PC-3 (cell line): ENCODE measurements around the gene AGAP1. TPM values are rescaled to one million over a fixed set of nuclear protein-coding genes. Genes with fewer than 3 reads are reported as not detected.

Source experiments
- ATAC-seq: fragments of 200-7000 bp; cut with Tn5 transposase; 2 replicates; pipeline ENCODE4 v1.9.1; 2020; ENCODE audit warnings: mild to moderate bottlenecking, moderate library complexity
- BruUV-seq: library from RNA; stranded (reverse); fragments of 400-500 nt; replicated peaks from 2 replicates; lab custom pipeline; 2021; lab: Mats Ljungman, UMichigan
- CTCF ChIA-PET: fragments of 300-600 bp; sonication (Branson Sonifier 250); formaldehyde crosslinking; loops from one replicate; lab custom pipeline; 2022; ENCODE audit warnings: antibody characterized with exemption; lab: Charles Lee
- POLR2A ChIA-PET: fragments of 300-600 bp; sonication (Branson Sonifier 250); formaldehyde crosslinking; loops from one replicate; lab custom pipeline; 2022; ENCODE audit warnings: antibody characterized with exemption; ENCODE audit not compliant: unreplicated experiment; lab: Charles Lee
- DNase-seq: peaks from one replicate; pipeline ENCODE4 v3.0.0-alpha.2; 2015
- H2AFZ ChIP-seq: fragments of 300-600 bp; sonication (generic); 2 replicates; pipeline ENCODE4 v1.6.0; 2016; ENCODE audit warnings: antibody characterized with exemption, low read length
- H3F3A ChIP-seq: fragments of 300-600 bp; sonication (generic); one replicate; pipeline ENCODE4 v1.6.0; 2017; ENCODE audit warnings: antibody characterized with exemption, low read length, control low read depth, mild to moderate bottlenecking; ENCODE audit not compliant: unreplicated experiment
- H3K27ac ChIP-seq: fragments of 300-600 bp; sonication (generic); 2 replicates; pipeline ENCODE4 v1.5.1; 2016; ENCODE audit warnings: mild to moderate bottlenecking, low read length
- H3K27me3 ChIP-seq: fragments of 300-600 bp; sonication (generic); 2 replicates; pipeline ENCODE4 v1.6.1; 2016; ENCODE audit warnings: low read length, mixed read lengths
- H3K36me3 ChIP-seq: fragments of 300-600 bp; sonication (generic); 2 replicates; pipeline ENCODE4 v1.6.1; 2016; ENCODE audit warnings: low read depth, mixed run types, low read length, mixed read lengths
- H3K4me1 ChIP-seq: fragments of 300-600 bp; sonication (generic); 2 replicates; pipeline ENCODE4 v1.5.1; 2016; ENCODE audit warnings: low read length; ENCODE audit not compliant: insufficient read depth
- H3K4me2 ChIP-seq: fragments of 300-600 bp; sonication (generic); 2 replicates; pipeline ENCODE4 v1.6.0; 2016; ENCODE audit warnings: low read length
- H3K4me3 ChIP-seq: fragments of 300-600 bp; sonication (generic); 2 replicates; pipeline ENCODE4 v1.5.1; 2016; ENCODE audit warnings: mild to moderate bottlenecking, low read length, mixed read lengths
- H3K79me2 ChIP-seq: fragments of 300-600 bp; sonication (generic); 2 replicates; pipeline ENCODE4 v1.6.1; 2017; ENCODE audit warnings: low read length, mixed read lengths
- H3K9ac ChIP-seq: fragments of 300-600 bp; sonication (generic); 2 replicates; pipeline ENCODE4 v1.6.0; 2016; ENCODE audit warnings: mild to moderate bottlenecking, low read length
- H3K9me2 ChIP-seq: fragments of 300-600 bp; sonication (generic); replicated peaks from 2 replicates; pipeline ENCODE4 v1.6.1; 2016; ENCODE audit warnings: mixed run types, low read length, mixed read lengths
- H3K9me3 ChIP-seq: fragments of 300-600 bp; sonication (generic); 2 replicates; pipeline ENCODE4 v1.6.1; 2016; ENCODE audit warnings: low read length, mixed read lengths
- H4K20me1 ChIP-seq: fragments of 300-600 bp; sonication (generic); 2 replicates; pipeline ENCODE4 v1.6.1; 2016; ENCODE audit warnings: low read length, mixed read lengths
- EZH2 ChIP-seq: fragments of 300-600 bp; sonication (generic); IDR thresholded peaks from one replicate; pipeline ENCODE4 v1.6.1; 2017; ENCODE audit warnings: antibody characterized with exemption, mild to moderate bottlenecking, low read length; ENCODE audit not compliant: unreplicated experiment
- EZH2phosphoT487 ChIP-seq: fragments of 300-600 bp; sonication (generic); IDR thresholded peaks from 2 replicates; pipeline ENCODE4 v1.6.1; 2018; ENCODE audit warnings: mild to moderate bottlenecking, antibody characterized with exemption, low read length, borderline replicate concordance
- intact Hi-C: fragments of 100-400 bp; cut with micrococcal nuclease; formaldehyde crosslinking; loops from 2 replicates; pipeline ENCODE4 v1.9.0; 2023
- total RNA-seq: library from RNA; depleted of rRNA; stranded (reverse); fragments of >200 nt; gene quantifications from 2 replicates; pipeline ENCODE4 v1.2.3, GENCODE V29; 2014
- TF ChIP-seq, protein P1 (sequence below): fragments of 300-600 bp; sonication (generic); conservative IDR thresholded peaks from 2 replicates; pipeline ENCODE4 v1.5.1; 2017; ENCODE audit warnings: antibody characterized with exemption, low read depth, mild to moderate bottlenecking, low read length

The AGAP1 gene
- total RNA-seq, 1 experiment from 2014 or later, result 31.0 TPM

DNA sequence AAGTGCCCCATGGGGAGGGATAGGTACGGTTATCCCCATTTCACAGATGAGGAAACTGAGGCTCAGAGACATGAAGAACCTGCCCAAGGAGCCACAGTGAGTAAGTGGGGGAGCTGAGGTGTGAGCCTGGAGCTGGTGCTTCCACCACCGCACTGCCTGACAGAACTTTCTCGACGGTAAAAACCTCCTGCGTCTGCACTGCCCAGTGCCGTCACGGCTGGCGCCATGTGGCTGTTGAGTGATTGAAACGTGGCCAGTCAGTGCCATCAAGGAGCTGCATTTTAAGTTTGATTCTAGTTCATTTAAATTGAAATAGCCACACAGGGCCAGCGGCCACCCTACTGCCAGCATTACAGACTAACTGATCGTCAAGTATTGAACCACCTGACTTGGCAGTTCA is 217.1 kb downstream of the AGAP1 start:
- POLR2A ChIA-PET, result no interaction called here
- ATAC-seq (no peak), DNase-seq (no peak)
- Histone ChIP-seq H2AFZ (no peak overlapping the region), H3K79me2 (peaks cover 85% of the 10 kb centered on the region), H3K9me2 (no peaks in the 10 kb centered on the region), H3K27me3 (no peaks in the 10 kb centered on the region), H3K4me1 (peaks cover 43% of the 10 kb centered on the region), H3K9ac (no peak overlapping the region), H3K4me3 (no peak overlapping the region), H3K9me3 (no peaks in the 10 kb centered on the region), H3K36me3 (peaks cover 6% of the 10 kb centered on the region; the same call in 1 of the 2 replicates), H4K20me1 (no peaks in the 10 kb centered on the region), H3F3A (no peaks in the 10 kb centered on the region), H3K4me2 (no peak overlapping the region), H3K27ac (peak overlapping the region; percentile 96; the same call in 1 of the 2 replicates)
- CTCF ChIA-PET, result no interaction called here
- intact Hi-C loops, result no loop called here
- BruUV-seq, result no TSS peak
- TF ChIP-seq EZH2phosphoT487, result no peak
- TF ChIP-seq, protein P1, sequence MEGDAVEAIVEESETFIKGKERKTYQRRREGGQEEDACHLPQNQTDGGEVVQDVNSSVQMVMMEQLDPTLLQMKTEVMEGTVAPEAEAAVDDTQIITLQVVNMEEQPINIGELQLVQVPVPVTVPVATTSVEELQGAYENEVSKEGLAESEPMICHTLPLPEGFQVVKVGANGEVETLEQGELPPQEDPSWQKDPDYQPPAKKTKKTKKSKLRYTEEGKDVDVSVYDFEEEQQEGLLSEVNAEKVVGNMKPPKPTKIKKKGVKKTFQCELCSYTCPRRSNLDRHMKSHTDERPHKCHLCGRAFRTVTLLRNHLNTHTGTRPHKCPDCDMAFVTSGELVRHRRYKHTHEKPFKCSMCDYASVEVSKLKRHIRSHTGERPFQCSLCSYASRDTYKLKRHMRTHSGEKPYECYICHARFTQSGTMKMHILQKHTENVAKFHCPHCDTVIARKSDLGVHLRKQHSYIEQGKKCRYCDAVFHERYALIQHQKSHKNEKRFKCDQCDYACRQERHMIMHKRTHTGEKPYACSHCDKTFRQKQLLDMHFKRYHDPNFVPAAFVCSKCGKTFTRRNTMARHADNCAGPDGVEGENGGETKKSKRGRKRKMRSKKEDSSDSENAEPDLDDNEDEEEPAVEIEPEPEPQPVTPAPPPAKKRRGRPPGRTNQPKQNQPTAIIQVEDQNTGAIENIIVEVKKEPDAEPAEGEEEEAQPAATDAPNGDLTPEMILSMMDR, result no peak
- no peak for TF ChIP-seq EZH2

DNA sequence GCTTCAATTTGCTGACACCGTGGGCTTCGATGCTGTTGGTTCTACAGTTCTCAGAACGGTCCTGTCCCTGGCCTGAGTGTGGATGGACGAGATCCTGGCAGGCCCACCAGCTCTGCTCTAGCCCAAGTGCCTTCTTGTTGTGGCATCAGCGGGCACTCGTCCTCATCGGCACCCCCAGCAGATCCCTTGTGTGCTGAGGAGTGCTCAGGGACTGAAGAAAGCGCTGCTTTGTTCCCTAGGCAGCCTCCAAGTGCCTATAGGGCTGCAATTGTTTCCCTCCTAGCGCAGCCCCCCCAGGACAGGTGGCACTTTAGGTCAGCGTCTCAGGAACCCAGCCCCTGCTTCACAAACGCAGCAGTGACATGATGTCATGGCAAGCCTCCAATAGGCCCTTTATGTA is 217.7 kb downstream of the AGAP1 start:
- TF ChIP-seq EZH2, result no peak
- TF ChIP-seq, protein P1, result no peak
- TF ChIP-seq EZH2phosphoT487, result no peak
- intact Hi-C loops, result no loop called here
- H4K20me1 ChIP-seq, result no peaks in the 10 kb centered on the region
- ATAC-seq (no peak), DNase-seq (no peak)
- peaks cover 43% of the 10 kb centered on the region for H3K4me1 ChIP-seq
- ChIA-PET CTCF (no interaction called here), POLR2A (no interaction called here)
- peaks cover 6% of the 10 kb centered on the region; the same call in 1 of the 2 replicates for H3K36me3 ChIP-seq
- H3F3A ChIP-seq, result no peaks in the 10 kb centered on the region
- H3K4me3 ChIP-seq, result no peak overlapping the region
- peaks cover 83% of the 10 kb centered on the region for H3K79me2 ChIP-seq
- H3K9ac ChIP-seq, result no peak overlapping the region
- no peaks in the 10 kb centered on the region for H3K9me2 ChIP-seq
- no peak overlapping the region for H3K4me2 ChIP-seq
- H2AFZ ChIP-seq, result no peak overlapping the region
- no peaks in the 10 kb centered on the region for H3K9me3 ChIP-seq
- no peak overlapping the region for H3K27ac ChIP-seq
- no TSS peak for BruUV-seq
- no peaks in the 10 kb centered on the region for H3K27me3 ChIP-seq

DNA sequence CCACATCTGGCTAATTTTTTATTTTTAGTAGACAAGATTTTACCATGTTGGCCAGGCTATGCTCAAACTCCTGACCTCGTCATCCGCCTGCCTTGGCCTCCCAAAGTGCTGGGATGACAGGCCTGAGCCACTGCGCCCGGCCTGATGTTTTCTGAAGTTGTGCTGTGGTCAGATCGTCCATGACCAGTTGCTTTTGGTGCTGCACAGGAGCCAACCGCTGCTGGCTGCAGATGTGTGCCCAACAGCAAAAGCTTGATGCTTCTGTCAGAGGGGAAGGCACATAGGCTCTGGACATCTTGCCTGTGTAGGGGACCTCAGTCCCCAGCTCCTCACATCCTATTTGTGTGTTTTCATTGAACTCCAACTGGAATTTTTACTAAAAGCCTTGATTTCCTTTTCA is 218.3 kb downstream of the AGAP1 start:
- intact Hi-C loops, result no loop called here
- H3K9ac ChIP-seq, result no peak overlapping the region
- no peaks in the 10 kb centered on the region for H4K20me1 ChIP-seq
- no TSS peak for BruUV-seq
- no peak for ATAC-seq
- H3K4me3 ChIP-seq, result no peak overlapping the region
- no peak for TF ChIP-seq EZH2
- no peak for DNase-seq
- H2AFZ ChIP-seq, result no peak overlapping the region
- no peaks in the 10 kb centered on the region for H3K27me3 ChIP-seq
- no peak overlapping the region for H3K27ac ChIP-seq
- peaks cover 37% of the 10 kb centered on the region for H3K4me1 ChIP-seq
- H3K79me2 ChIP-seq, result peaks cover 76% of the 10 kb centered on the region
- no peaks in the 10 kb centered on the region for H3K9me3 ChIP-seq
- no peaks in the 10 kb centered on the region for H3F3A ChIP-seq
- ChIA-PET POLR2A (no interaction called here), CTCF (no interaction called here)
- H3K4me2 ChIP-seq, result no peak overlapping the region
- no peaks in the 10 kb centered on the region for H3K9me2 ChIP-seq
- H3K36me3 ChIP-seq, result peaks cover 6% of the 10 kb centered on the region; the same call in 1 of the 2 replicates
